GM18505 (cell line): ENCODE data around the gene PHKB.

ENCODE experiments used
- ATAC-seq: cut with Tn5 transposase; IDR thresholded peaks from one replicate; pipeline ENCODE4 v1.9.1; 2021; ENCODE audit not compliant: unreplicated experiment
- POLR2A ChIP-seq: IDR thresholded peaks from 4 replicates; pipeline ENCODE4 v1.6.1; 2011; ENCODE audit warnings: borderline replicate concordance; ENCODE audit not compliant: insufficient read depth, insufficient read length; ENCODE audit errors: extremely low read depth

PHKB gene

DNA sequence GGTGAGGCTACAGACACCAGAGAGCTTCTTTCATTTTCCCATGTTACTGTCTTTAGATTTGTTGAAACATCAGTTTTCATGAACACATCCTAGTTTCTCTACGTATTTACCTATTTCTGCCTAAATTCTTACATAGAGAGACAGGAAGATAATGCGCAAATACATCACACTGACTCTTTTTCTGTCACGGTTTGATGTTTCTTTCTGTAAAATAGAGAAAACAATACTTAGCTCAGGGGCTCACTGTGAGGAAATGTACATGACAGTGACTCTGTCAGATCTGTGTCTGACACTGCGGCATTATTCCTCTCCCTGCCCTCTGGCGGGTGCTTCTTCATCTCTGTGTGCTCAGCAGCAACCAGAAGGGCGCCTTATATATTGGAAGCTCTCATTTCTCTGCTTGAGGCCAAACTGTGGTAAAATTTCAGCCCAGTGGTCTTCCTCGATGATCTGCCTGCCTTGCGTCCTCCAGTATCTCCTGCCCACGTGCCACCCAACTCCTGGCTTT is 264.1 kb downstream of the PHKB start:
- no peak for TF ChIP-seq POLR2A
- ATAC-seq: no peak

DNA sequence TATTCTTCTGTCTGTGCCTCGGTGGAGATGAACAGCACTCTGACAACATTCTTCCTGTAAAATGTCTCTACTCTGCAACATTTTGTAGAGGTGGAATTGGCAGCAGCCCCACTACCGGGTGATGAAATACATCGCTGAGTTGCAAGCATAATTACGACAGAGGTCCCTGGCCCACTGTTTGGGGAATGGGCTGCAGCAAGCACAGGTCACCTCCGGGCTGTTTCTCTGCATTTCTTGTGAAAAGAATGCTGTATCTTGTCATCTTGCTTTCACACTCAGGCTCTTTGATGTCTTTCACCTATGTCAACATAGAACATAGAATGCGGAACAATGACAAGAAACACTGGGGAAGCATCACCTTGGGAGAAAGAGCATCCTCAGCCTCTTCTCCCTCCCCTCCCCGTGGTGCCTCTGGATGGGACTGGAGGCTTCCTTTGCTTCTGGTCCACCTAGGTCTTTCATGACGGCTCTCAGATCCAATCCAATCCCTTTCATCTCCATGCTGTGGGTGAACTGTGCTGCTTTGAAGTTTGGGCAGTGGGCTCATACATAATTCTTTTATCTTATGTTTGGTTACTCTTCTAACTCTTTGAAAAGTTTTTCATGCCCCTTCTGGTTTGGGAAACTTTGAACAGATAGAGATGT is 265.0 kb downstream of the PHKB start:
- ATAC-seq: no peak
- TF ChIP-seq POLR2A: no peak

DNA sequence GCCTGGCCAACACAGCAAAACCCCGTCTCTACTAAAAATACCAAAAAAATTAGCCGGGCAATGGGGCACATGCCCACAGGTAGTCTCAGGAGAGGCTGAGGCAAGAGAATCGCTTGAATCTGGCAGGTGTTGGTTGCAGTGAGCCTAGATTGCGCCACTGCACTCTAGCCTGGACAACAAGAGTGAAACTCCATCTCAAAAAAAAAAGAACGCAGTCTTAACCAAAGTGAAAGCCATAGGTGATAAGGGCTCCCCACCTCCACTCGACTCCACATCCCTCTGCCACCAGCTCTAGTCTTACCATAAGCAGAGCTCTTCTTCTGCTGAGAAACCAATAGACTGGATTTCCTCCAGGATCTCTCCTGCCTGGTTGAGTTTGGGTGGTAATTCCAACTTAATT is 266.0 kb downstream of the PHKB start:
- ATAC-seq: no peak
- TF ChIP-seq POLR2A: no peak

DNA sequence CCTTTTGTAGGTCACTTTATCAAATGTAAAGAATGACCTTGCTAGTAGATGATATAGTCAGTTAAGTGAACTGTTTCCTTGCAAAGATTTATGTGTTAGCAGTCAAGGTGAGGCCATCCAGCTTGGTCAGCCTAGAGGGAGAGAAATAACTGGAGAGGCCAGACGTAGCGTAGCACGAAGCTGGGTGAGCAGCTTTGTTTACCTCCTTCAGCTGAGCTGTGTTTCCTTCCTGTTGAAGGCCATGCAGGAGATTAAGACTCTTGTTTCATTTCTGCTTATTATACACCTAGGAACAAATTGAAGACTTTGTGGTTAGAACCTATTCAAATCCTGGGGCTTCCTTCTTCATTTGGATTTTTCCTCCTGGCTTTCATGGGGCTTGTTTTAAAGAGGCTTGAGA is 267.1 kb downstream of the PHKB start:
- ATAC-seq: no peak
- TF ChIP-seq POLR2A: no peak

DNA sequence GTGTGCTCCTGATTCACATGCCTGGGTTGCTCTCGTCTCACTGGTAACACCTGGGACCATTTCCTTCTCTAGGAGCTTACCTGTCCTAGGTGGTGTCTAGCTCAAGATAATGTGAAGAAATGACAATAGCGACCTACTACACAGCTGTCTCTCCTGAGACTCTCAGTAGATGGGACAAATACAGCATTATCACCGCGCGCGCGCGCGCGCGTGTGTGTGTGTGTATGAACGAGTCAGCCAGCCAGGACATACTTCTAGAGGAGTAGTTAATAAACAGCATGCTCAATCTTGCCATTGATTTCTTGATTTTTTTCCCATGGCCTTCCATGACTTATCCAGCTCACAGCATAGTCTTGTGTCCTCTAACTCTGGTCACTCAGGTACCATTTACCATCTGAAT is 268.6 kb downstream of the PHKB start:
- ATAC-seq: no peak
- TF ChIP-seq POLR2A: no peak

DNA sequence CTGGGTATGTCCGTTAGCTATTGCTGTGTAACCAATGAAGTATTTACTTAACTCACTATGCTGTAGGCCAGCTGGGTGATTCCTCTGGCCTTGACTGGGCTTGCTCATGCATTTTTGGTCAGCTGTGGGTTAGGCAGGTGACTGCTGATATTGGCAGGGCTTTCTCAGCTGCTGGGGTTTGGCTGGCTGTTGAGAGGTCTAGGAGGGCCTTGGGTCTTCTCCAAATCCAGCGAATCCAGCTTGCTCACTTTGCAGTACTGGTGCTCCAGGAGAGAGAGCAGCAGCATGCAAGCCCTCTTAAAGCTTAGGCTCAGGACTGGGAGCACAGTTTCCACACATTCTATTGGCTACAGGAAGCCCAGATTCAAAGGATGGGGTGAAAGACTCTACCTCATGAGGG is 270.1 kb downstream of the PHKB start:
- no peak for ATAC-seq
- TF ChIP-seq POLR2A: no peak

DNA sequence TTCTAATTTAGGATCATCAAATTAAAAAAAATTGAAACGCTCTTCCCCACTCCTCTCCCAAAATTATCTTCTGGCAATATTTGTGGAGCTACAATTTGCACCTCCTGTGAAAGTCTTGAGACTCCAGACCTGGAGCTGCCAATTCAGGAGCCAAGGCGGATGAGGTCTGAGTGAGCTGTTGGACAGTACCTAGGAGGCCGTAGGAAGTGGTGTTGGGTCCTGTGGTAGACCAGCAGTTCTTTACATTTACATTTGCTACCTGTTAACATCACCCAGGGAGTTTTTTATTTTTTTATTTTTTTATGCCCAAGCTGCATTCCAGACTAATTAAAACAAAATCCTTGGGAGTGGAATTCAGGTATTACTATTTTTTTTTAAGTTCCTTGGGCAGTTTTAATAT is 271.0 kb downstream of the PHKB start:
- no peak for ATAC-seq
- no peak for TF ChIP-seq POLR2A

DNA sequence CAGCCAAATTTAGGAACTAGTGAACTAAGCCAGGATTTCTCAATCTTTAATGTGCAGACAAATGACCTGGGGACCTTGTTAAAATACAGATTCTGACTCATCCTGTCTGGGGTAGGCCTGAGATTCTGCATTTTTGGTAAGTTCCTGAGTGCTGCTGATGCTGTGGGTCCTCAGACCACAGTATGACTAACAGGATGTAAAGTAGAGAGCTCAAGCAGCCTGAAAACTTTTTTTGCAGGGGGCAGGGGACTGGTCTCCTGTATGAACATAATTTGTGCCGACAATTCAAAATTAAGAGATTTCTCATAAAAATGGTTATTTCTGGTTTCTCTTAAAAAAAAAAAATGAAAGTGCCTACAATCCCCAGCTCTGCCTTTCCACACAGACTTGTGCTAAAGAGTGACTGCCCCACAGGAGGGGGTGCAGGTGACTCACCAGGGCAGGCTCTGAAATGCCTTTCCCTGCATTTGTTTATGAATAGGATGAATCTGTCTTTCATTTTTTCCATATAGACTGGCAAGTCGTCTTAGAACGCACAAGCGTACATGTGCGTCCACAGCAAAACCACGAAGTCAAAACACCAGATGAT is 271.5 kb downstream of the PHKB start:
- no peak for TF ChIP-seq POLR2A
- no peak for ATAC-seq

DNA sequence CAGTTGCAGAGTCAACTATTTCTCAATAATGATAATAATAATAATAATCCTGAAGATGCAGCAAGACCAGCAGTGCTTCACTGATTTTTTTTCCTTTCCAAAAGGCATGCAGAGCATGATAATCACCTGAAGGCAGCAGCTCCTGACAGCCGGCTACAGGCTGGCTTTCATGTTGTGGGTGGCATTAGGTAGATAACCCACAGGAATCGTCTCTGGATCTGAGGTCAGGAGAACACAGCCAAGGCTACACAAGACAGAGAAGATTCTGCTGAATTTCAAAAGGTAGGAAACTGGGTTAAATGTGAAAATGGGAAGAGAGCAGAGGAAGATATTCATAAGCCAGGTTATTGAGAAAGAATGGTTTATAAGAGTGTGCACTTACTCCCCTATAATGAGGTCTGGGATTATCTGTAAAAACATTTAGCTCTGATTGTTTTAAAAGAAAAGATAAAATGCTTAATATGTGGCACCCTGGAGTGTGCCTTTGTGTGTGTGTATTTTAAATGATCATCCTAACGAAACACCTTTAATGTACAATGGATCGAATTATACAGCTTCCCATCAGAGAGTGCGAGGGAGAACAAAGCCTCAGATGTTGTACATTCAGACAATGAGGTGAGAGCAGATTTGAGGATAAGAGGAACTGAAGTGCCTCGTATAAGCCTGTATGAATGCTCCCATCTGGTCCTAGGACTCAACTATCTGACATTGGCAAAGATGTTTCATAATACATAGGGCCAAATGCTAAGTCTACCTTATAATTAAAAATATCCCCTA is 273.1 kb downstream of the PHKB start:
- no peak for ATAC-seq
- no peak for TF ChIP-seq POLR2A

DNA sequence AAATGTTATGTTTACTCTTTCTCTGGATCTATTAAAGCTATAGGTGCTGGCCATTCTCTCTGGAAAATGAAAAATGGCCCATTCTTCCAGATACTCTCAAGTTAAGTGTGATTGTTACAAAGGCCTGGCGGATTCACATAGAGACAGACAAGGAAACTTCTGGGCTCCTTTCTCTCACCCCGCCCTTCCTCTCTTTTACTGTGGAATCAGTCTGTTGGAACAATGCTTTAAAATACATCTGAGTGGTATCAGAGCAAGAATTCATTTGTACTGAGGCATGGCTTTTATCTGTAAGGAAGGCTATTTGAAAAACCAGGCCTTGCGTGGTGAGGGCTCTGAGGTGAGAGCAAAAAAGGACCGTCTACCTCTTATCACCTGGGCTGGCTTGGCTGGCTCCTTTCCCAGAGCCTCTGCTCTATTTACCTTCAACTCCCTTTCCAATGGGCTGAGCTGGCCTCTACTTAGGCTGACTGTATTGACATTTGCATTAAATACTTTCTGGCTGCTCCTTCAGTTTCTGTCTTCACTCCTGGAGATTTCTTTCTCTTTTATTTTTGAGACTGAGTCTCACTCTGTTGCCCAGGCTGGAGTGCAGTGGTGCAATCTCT is 274.0 kb downstream of the PHKB start:
- ATAC-seq: no peak
- TF ChIP-seq POLR2A: no peak

DNA sequence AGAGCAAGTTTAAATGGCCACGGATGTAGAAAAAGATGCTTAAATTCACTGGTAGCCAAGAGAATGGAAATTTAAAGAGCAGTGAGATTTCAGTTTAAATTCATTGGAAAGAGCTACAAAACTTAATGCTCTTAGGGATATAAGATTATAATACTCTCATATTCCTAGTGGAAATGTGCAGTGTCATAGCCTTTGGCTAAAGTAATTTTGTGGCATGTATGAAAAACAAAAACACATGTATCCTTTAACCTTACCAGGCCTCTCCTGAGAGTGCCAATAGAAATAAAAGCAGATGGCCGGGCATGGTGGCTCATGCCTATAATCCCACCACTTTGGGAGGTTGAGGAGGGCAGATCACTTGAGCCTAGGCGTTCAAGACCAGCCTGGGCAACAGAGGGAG is 289.2 kb downstream of the PHKB start:
- ATAC-seq: no peak
- TF ChIP-seq POLR2A: no peak
